SU-DHL-6 (cell line): ENCODE results near the gene RNF130.

Experiments
- H2AFZ ChIP-seq: fragments of 200-600 bp; sonication (generic); 2 replicates; pipeline ENCODE4 v1.6.1; 2014; ENCODE audit warnings: low read depth, mild to moderate bottlenecking, moderate library complexity, mixed read lengths, antibody characterized with exemption, low read length; ENCODE audit not compliant: severe bottlenecking
- H3F3A ChIP-seq: fragments of 200-600 bp; shearing (Covaris generic); 2 replicates; pipeline ENCODE4 v1.6.0; 2016; ENCODE audit warnings: antibody characterized with exemption, mild to moderate bottlenecking; ENCODE audit not compliant: insufficient read depth
- H3K27ac ChIP-seq: fragments of 200-600 bp; sonication (generic); 2 replicates; pipeline ENCODE4 v1.5.1; 2016; ENCODE audit warnings: low read depth, mild to moderate bottlenecking, low read length, moderate library complexity, mixed read lengths
- H3K27me3 ChIP-seq: fragments of 200-600 bp; sonication (generic), shearing (Covaris generic); 2 replicates; pipeline ENCODE4 v1.6.0; 2014; ENCODE audit warnings: mild to moderate bottlenecking, low read length
- H3K36me3 ChIP-seq: fragments of 200-600 bp; sonication (generic); 2 replicates; pipeline ENCODE4 v1.6.1; 2014; ENCODE audit warnings: mild to moderate bottlenecking, low read length, mixed read lengths
- H3K4me2 ChIP-seq: fragments of 300-600, 200-600 bp; shearing (Covaris generic), sonication (generic); 2 replicates; pipeline ENCODE4 v1.6.0; 2014; ENCODE audit warnings: low read length, low read depth, mild to moderate bottlenecking; ENCODE audit not compliant: poor library complexity, severe bottlenecking
- H3K4me3 ChIP-seq: fragments of 200-600 bp; sonication (generic); 2 replicates; pipeline ENCODE4 v1.5.1; 2014; ENCODE audit warnings: antibody characterized with exemption, low read length, mild to moderate bottlenecking, mixed read lengths; ENCODE audit not compliant: insufficient read depth, poor library complexity, severe bottlenecking
- H3K79me2 ChIP-seq: fragments of 200-600 bp; sonication (generic); 2 replicates; pipeline ENCODE4 v1.6.1; 2014; ENCODE audit warnings: mild to moderate bottlenecking, low read length, moderate library complexity; ENCODE audit not compliant: insufficient read depth
- H3K9ac ChIP-seq: fragments of 200-600 bp; sonication (generic); 2 replicates; pipeline ENCODE4 v1.7.0; 2014; ENCODE audit warnings: mild to moderate bottlenecking, low read length
- H3K9me2 ChIP-seq: fragments of 200-600 bp; sonication (generic); replicated peaks from 2 replicates; pipeline ENCODE4 v1.6.1; 2014; ENCODE audit warnings: low read length; ENCODE audit not compliant: insufficient read depth
- H3K9me3 ChIP-seq: fragments of 200-600 bp; sonication (generic); 2 replicates; pipeline ENCODE4 v1.6.1; 2014; ENCODE audit warnings: low read length, mixed read lengths; ENCODE audit not compliant: insufficient read depth
- H4K20me1 ChIP-seq: fragments of 200-600 bp; sonication (generic); 2 replicates; pipeline ENCODE4 v1.6.1; 2014; ENCODE audit warnings: low read depth, mild to moderate bottlenecking, antibody characterized with exemption, low read length, moderate library complexity, mixed read lengths
- EZH2phosphoT487 ChIP-seq: fragments of 200-600 bp; sonication (generic), shearing (Covaris generic); conservative IDR thresholded peaks from 2 replicates; pipeline ENCODE4 v1.6.1; 2018; ENCODE audit warnings: mild to moderate bottlenecking, antibody characterized with exemption, low read length, moderate library complexity, mixed read lengths
- TF ChIP-seq, protein P1 (sequence below): fragments of 200-600 bp; sonication (generic); IDR thresholded peaks from one replicate; pipeline ENCODE4 v1.5.1; 2017; ENCODE audit warnings: antibody characterized with exemption, mild to moderate bottlenecking, low read length, moderate library complexity; ENCODE audit not compliant: insufficient read depth, poor library complexity, severe bottlenecking

RNF130 gene

GRCh38 chr5:180034564-180034963, 37.0 kb downstream of the RNF130 start:
- Histone ChIP-seq H3K9me3 (no peaks in the 10 kb centered on the region), H3K27ac (no peak overlapping the region), H3K27me3 (no peaks in the 10 kb centered on the region), H3K9me2 (no peaks in the 10 kb centered on the region), H3K4me3 (no peak overlapping the region), H3K36me3 (no peaks in the 10 kb centered on the region), H3K4me2 (no peak overlapping the region), H3K79me2 (no peaks in the 10 kb centered on the region), H2AFZ (no peak overlapping the region), H3K9ac (no peak overlapping the region), H3F3A (no peaks in the 10 kb centered on the region), H4K20me1 (no peaks in the 10 kb centered on the region)
- no peak for TF ChIP-seq EZH2phosphoT487
- TF ChIP-seq, protein P1, sequence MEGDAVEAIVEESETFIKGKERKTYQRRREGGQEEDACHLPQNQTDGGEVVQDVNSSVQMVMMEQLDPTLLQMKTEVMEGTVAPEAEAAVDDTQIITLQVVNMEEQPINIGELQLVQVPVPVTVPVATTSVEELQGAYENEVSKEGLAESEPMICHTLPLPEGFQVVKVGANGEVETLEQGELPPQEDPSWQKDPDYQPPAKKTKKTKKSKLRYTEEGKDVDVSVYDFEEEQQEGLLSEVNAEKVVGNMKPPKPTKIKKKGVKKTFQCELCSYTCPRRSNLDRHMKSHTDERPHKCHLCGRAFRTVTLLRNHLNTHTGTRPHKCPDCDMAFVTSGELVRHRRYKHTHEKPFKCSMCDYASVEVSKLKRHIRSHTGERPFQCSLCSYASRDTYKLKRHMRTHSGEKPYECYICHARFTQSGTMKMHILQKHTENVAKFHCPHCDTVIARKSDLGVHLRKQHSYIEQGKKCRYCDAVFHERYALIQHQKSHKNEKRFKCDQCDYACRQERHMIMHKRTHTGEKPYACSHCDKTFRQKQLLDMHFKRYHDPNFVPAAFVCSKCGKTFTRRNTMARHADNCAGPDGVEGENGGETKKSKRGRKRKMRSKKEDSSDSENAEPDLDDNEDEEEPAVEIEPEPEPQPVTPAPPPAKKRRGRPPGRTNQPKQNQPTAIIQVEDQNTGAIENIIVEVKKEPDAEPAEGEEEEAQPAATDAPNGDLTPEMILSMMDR, result no peak

- H3K27me3 ChIP-seq, result no peaks in the 10 kb centered on the region
- H3K9me3 ChIP-seq, result no peaks in the 10 kb centered on the region
- H3K27ac ChIP-seq, result no peak overlapping the region
- H3K4me3 ChIP-seq, result no peak overlapping the region
- H2AFZ ChIP-seq, result no peak overlapping the region
- no peaks in the 10 kb centered on the region for H3K36me3 ChIP-seq
- no peaks in the 10 kb centered on the region for H4K20me1 ChIP-seq
- H3K9me2 ChIP-seq, result no peaks in the 10 kb centered on the region
- no peaks in the 10 kb centered on the region for H3K79me2 ChIP-seq
- H3F3A ChIP-seq, result no peaks in the 10 kb centered on the region
- no peak overlapping the region for H3K4me2 ChIP-seq
- H3K9ac ChIP-seq, result no peak overlapping the region
- TF ChIP-seq, protein P1, result no peak
- no peak for TF ChIP-seq EZH2phosphoT487
Measured at GRCh38 chr5:180027459-180028089, 44.0 kb downstream of the RNF130 start.

DNA sequence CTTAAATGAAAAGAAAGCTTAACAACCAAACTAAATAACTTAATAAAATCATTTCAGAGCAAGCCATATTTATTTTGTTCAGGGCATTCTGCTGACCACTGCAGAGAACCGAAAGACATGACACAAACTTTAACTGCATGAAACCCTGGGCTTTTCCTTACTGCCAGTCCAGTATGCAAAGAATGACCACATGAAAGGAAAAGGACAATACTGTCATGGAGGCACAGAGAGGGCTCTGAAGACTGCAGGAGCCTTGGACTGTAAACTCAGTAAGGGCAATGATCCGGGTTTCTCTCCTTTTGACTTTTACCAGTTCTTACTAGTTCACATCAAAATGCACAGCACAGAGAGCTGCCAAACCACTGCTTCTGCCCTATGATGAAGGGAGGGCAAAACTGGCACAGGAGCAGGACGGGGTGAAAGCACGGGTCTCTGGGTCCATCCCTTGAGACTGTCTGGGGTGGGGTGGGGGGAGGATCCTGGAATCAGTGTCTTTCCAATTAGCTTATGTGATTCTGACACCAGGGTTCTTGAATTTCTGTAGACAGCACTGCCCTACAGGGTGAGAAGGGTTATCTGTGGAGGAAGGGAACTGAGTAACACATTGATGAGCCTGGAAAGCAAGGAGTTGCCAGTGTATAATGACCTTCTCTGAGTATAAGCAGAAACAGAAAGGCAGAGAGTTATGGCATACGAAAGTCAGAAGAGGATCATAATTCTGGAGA, 44.7 kb downstream of the RNF130 start:
- no peak overlapping the region for H3K4me3 ChIP-seq
- TF ChIP-seq, protein P1, result no peak
- no peak for TF ChIP-seq EZH2phosphoT487
- H3K4me2 ChIP-seq, result no peak overlapping the region
- no peaks in the 10 kb centered on the region for H3K79me2 ChIP-seq
- no peaks in the 10 kb centered on the region for H3K27me3 ChIP-seq
- no peaks in the 10 kb centered on the region for H4K20me1 ChIP-seq
- H3K9ac ChIP-seq, result no peak overlapping the region
- H2AFZ ChIP-seq, result no peak overlapping the region
- no peaks in the 10 kb centered on the region for H3K9me3 ChIP-seq
- H3K36me3 ChIP-seq, result no peaks in the 10 kb centered on the region
- H3K9me2 ChIP-seq, result no peaks in the 10 kb centered on the region
- H3K27ac ChIP-seq, result no peak overlapping the region
- no peaks in the 10 kb centered on the region for H3F3A ChIP-seq
